Panc1 (cell line): Measurements from ENCODE around the gene HNRNPH2. TPM values are rescaled to one million over a fixed set of nuclear protein-coding genes. Genes with fewer than 3 reads are reported as not detected.

Experiments
- ATAC-seq: fragments of 200-7000 bp; cut with Tn5 transposase; 2 replicates; pipeline ENCODE4 v1.9.1; 2020; ENCODE audit warnings: mild to moderate bottlenecking, moderate library complexity
- BruUV-seq: library from RNA; stranded (reverse); fragments of 400-500 nt; replicated peaks from 2 replicates; lab custom pipeline; 2021; lab: Mats Ljungman, UMichigan
- CTCF ChIA-PET: fragments of 300-600 bp; sonication (Branson Sonifier 250); formaldehyde crosslinking; loops from one replicate; lab custom pipeline; 2022; ENCODE audit warnings: antibody characterized with exemption; lab: Charles Lee
- POLR2A ChIA-PET: fragments of 300-600 bp; sonication (Branson Sonifier 250); formaldehyde crosslinking; loops from one replicate; lab custom pipeline; 2022; ENCODE audit warnings: antibody characterized with exemption; lab: Charles Lee
- DNase-seq: peaks from one replicate; pipeline ENCODE4 v3.0.0-alpha.2; 2010; ENCODE audit warnings: low read depth, low spot score
- H3K27ac ChIP-seq: 2 replicates; pipeline ENCODE4 v1.5.1; 2011; ENCODE audit warnings: mild to moderate bottlenecking, low read length, inconsistent platforms
- H3K27me3 ChIP-seq: fragments of 200-500 bp; sonication (Bioruptor generic); 2 replicates; pipeline ENCODE4 v1.6.0; 2014; ENCODE audit warnings: low read length, inconsistent platforms; ENCODE audit not compliant: control insufficient read depth, insufficient read depth
- H3K36me3 ChIP-seq: fragments of 200-500 bp; sonication (Bioruptor generic); 2 replicates; pipeline ENCODE4 v1.5.1; 2014; ENCODE audit warnings: inconsistent platforms, mild to moderate bottlenecking, low read length, moderate library complexity; ENCODE audit not compliant: control insufficient read depth, insufficient read depth
- H3K4me1 ChIP-seq: 2 replicates; pipeline ENCODE4 v1.5.1; 2011; ENCODE audit warnings: inconsistent platforms, mild to moderate bottlenecking, low read length, moderate library complexity; ENCODE audit not compliant: control insufficient read depth, insufficient read depth
- H3K4me3 ChIP-seq, 2 experiments: 2 replicates each; pipeline ENCODE4 v1.5.1; 2011 to 2012; ENCODE audit warnings: low read depth in 2 of 2, low read length in 2 of 2, mild to moderate bottlenecking in 2 of 2, inconsistent platforms in 1 of 2, moderate library complexity in 1 of 2
- H3K9me3 ChIP-seq: fragments of 200-500 bp; sonication (Bioruptor generic); 2 replicates; pipeline ENCODE4 v1.5.1; 2014; ENCODE audit warnings: low read depth, mild to moderate bottlenecking, inconsistent platforms, low read length, moderate library complexity; ENCODE audit not compliant: control insufficient read depth, insufficient read depth
- CTCF ChIP-seq: fragments of 450-650 bp; IDR thresholded peaks from 2 replicates; pipeline ENCODE4 v1.5.1; 2017; ENCODE audit warnings: mild to moderate bottlenecking
- POLR2AphosphoS5 ChIP-seq: IDR thresholded peaks from 2 replicates; pipeline ENCODE4 v1.6.1; 2012; ENCODE audit warnings: mild to moderate bottlenecking, low read depth, low read length, moderate library complexity
- REST ChIP-seq, 2 experiments: IDR thresholded peaks; 2 replicates each; pipeline ENCODE4 v1.6.1; 2011 to 2012; ENCODE audit warnings: low read depth in 2 of 2, control low read depth in 1 of 2, low read length in 1 of 2, mild to moderate bottlenecking in 1 of 2, moderate library complexity in 1 of 2; ENCODE audit not compliant: insufficient read depth in 1 of 2
- SIN3A ChIP-seq: IDR thresholded peaks from 2 replicates; pipeline ENCODE4 v1.6.1; 2012; ENCODE audit warnings: low read depth, mild to moderate bottlenecking, low read length, moderate library complexity, borderline replicate concordance; ENCODE audit not compliant: insufficient read depth
- TCF7L2 ChIP-seq: IDR thresholded peaks from 2 replicates; pipeline ENCODE4 v1.6.1; 2011; ENCODE audit warnings: mild to moderate bottlenecking, low read depth, low read length, inconsistent platforms
- in situ Hi-C: cut with HindIII; loops from 2 replicates; pipeline ENCODE4 v1.10.0; 2016; ENCODE audit warnings: low sequenced_read_pairs, low pct_unique_long_range_greater_than_20kb
- intact Hi-C: fragments of 100-400 bp; cut with micrococcal nuclease; formaldehyde crosslinking; loops from one replicate; pipeline ENCODE4 v1.10.0; 2022; ENCODE audit not compliant: unreplicated experiment
- total RNA-seq: library from RNA; stranded (reverse); gene quantifications from one replicate; pipeline ENCODE4 v1.2.1, GENCODE V29; 2021; ENCODE audit not compliant: unreplicated experiment

The HNRNPH2 gene
- total RNA-seq, 1 experiment from 2014 or later = 91.5 TPM

- BruUV-seq = no TSS peak
- intact Hi-C loops (no loop called here), in situ Hi-C loops (no loop called here)
- H3K36me3 ChIP-seq = no peaks in the 10 kb centered on the region
- H3K9me3 ChIP-seq = no peaks in the 10 kb centered on the region
- no peak overlapping the region for H3K4me3 ChIP-seq
- ChIA-PET POLR2A (no interaction called here), CTCF (no interaction called here)
- TF ChIP-seq SIN3A = no peak
- no peak for TF ChIP-seq REST (IDR thresholded peaks at IDR 0.05; ENCODE audit: insufficient read depth in 1 of 2, low read depth in 2 of 2, low read length in 1 of 2)
- TF ChIP-seq TCF7L2 = no peak
- TF ChIP-seq CTCF = no peak
- TF ChIP-seq POLR2AphosphoS5 = no peak
- no peaks in the 10 kb centered on the region for H3K27me3 ChIP-seq
- H3K27ac ChIP-seq = no peak overlapping the region
- no peaks in the 10 kb centered on the region for H3K4me1 ChIP-seq
- ATAC-seq = no peak
- no peak for DNase-seq
Measured at GRCh38 chrX:101450085-101450484, 42.1 kb downstream of the HNRNPH2 start.

- H3K4me1 ChIP-seq = no peaks in the 10 kb centered on the region
- ATAC-seq = no peak
- POLR2A ChIA-PET = no interaction called here
Measured at GRCh38 chrX:101450961-101451360, 42.9 kb downstream of the HNRNPH2 start.

GRCh38 chrX:101452056-101452455 is 44.0 kb downstream of the HNRNPH2 start:
- in situ Hi-C loops = no loop called here
- Histone ChIP-seq H3K27ac (no peak overlapping the region), H3K36me3 (no peaks in the 10 kb centered on the region), H3K4me3 (no peak overlapping the region), H3K27me3 (no peaks in the 10 kb centered on the region), H3K4me1 (no peaks in the 10 kb centered on the region), H3K9me3 (no peaks in the 10 kb centered on the region)
- DNase-seq (no peak), ATAC-seq (no peak)
- ChIA-PET CTCF (no interaction called here), POLR2A (no interaction called here)
- TF ChIP-seq REST (IDR thresholded peaks at IDR 0.05; ENCODE audit: insufficient read depth in 1 of 2, low read depth in 2 of 2, low read length in 1 of 2) = no peak
- TF ChIP-seq CTCF = no peak
- intact Hi-C loops = no loop called here
- BruUV-seq = no TSS peak

More at GRCh38 chrX:101450961-101451360, 42.9 kb downstream of the HNRNPH2 start:
- no TSS peak for BruUV-seq
- Histone ChIP-seq H3K4me3 (no peak overlapping the region), H3K27me3 (no peaks in the 10 kb centered on the region), H3K27ac (no peak overlapping the region), H3K9me3 (no peaks in the 10 kb centered on the region), H3K36me3 (no peaks in the 10 kb centered on the region)
- in situ Hi-C loops (no loop called here), intact Hi-C loops (no loop called here)
- no peak for DNase-seq
- CTCF ChIA-PET = no interaction called here
- TF ChIP-seq POLR2AphosphoS5 = no peak
- TF ChIP-seq TCF7L2 = no peak
